Glomerular endothelial cell (primary cell): ENCODE data around the gene ANO6. TPM values are rescaled to one million over a fixed set of nuclear protein-coding genes. Genes with fewer than 3 reads are reported as not detected.
A peak's percentile ranks its signal among the peaks of the same experiment; 100 is the strongest.

Experiments
- DNase-seq: peaks from one replicate; pipeline ENCODE4 v3.0.0-alpha.2; 2011; ENCODE audit warnings: low read depth, low spot score; ENCODE audit errors: extremely low read depth
- total RNA-seq: library from RNA; depleted of rRNA; stranded (reverse); fragments of >200 nt; gene quantifications from 2 replicates; pipeline ENCODE4 v1.2.3, GENCODE V29; 2015

ANO6 gene
- total RNA-seq, 1 donor from 2014 or later = 78.2 TPM

DNA sequence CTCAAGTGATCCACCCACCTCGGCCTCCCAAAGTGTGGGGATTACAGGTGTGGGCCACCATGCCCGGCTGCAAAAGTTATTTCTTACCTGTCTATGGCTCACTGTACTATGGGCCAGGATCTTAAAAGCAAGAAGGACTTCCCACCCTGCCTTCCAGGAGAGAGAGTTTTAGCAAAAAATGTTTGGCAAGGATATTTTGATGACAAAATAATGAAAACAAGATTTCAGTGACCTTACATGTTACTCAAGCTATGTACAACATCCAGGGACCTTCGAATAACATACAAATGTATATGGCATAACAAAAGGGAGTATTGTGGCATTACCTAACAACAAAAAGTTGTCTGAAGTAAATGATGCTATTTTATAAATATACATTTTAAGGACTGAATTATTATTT is 55.1 kb downstream of the ANO6 start:
- DNase-seq = no peak

DNA sequence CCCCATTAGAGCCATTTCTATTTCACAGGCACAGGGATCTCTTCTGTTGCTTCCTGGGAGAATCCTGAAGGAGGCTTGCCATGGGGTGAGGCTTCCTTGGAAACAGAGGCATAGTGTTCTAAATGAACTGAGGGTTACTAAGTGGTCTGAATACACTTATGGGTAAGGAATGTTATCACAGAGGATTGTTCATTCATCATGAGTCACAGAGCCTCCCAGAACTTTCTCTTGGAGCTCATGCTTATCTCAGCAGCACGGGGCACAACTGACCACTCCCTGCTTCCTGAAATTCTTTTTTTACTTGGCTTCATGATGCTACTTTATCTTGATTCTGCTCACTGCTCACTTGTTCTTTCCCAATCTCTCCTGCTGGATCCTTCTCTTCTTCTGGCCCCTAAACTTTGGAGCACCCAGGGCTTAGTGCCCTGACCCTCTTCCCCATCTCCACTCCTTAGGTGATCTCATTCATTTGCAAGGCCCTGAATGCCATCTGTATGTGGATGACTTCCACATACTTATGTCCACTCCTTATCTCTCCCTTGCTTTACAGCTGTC is 57.9 kb downstream of the ANO6 start:
- DNase-seq = peak; percentile 88

DNA sequence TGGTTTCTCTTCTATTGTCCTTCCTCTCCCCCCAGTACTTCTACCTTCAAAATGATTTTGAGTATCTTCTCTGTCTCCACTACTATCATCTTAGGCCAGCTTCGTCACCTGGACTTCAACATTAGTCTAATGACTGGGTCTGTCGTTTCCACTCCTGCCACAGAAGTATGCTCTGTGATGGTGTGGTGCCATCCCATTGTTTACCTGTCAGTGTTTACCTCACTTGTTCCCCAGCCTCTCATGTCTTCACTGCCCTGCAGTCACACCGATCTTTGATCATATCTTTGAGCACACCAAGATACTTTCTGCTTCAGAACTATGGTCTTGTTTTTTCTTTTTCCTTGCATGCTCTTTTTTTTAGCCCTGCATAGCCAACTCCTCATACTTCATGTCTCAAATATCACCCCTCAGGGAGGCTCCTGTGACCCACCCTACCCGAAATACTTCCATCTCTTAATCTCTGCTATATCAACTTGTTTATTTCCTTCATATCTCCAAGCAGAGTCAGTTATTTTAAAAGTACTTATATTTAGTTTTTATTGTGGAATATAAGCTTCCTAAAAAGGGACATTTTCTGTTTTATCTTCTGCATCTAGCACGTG is 60.4 kb downstream of the ANO6 start:
- no peak for DNase-seq

DNA sequence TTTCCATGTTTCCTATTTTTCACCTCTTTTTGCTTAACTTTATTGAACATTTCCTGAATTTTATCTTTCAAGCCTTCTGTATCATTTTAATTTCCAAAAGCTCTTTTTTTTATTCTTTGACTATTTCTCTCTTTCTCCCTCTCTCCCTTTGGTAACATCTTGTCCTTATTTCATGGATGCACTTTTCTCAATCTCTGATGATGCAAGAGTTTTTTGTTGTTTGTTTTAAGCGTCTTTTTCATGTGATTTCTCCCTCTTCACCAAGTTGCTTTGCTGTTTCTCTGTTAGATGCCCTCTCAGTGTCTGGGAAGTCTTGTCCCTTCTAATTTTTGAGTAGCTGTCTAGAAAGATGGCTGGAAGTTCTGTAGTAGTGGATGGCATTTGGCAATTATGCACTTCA is 62.6 kb downstream of the ANO6 start:
- no peak for DNase-seq

DNA sequence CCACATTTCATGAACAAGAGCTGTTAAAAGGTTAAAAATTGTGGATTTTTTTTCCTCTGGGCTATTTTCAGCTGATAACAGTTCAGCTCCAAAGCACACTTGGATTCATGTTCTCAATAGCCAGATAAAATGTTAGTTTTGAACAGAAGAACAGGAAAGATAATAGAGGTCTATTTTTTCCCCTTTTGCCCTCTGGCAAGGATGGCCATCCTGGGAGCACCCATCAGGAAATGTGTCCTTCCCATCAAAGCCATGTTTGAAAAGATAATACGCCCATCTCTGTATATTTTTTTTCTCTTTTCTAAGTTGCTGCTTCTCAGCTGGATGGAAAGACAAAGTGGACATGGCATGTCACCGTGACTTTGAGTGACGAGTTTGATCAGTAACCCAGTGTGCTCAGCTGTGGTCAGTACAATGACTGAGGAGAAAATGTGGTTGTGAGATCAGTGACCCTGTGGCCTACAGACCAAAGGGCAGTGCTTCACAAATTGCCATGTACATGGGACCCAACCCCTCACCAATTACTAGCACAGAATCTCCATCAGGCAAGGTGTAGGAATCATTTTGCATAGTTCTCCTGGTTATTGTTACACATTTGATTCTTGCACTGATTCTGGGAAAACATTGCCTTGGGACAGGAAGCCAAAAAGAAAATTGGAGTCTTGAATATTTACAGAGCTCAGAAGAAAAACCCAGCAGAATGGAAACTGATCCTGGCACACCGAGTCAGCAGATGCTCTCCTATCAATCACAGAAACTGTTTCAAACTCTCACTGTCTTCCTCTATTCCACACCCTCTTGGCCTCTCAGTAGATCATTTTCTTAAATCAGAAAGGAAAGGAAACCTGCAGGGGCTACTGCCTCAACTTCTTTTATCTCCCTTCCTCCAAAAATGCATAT is 64.3 kb downstream of the ANO6 start:
- DNase-seq = no peak

DNA sequence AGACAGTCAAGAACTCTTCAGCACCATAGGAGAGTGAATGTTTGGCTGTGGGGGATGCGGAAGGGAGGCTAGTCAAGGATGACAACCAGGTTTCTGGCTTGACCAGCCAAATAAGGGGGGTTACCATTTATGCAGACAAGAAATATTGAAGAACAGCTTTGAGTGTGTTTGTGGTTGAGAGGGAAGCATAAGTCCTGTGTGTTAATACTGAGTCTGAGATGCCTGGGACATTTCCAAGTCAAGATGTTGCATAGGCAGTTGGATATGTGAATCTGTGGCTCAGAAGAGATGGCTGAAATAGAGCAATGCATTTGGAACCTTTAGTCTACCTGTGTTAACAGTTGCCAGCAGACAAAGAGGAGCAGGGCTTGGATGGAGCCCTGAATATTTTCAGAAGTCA is 66.1 kb downstream of the ANO6 start:
- no peak for DNase-seq

DNA sequence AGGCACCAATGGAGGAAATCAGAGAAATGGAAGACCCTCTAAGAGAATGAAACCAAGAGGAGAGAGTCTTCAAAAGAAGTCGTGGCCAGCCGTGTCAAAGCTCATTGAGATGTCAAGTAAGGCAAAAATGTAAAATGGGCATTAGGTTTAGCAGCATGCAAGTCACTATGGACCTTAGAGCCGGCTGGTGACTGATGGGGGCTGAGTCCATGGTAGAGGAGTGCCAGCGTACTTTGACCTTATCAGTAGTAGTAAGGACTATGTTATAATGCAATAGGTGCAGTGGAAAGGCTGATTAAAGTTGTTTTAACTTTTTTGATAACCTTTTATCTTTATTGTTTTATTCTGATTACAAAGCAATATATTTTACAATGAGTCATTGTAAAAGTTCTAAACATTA is 66.5 kb downstream of the ANO6 start:
- no peak for DNase-seq

DNA sequence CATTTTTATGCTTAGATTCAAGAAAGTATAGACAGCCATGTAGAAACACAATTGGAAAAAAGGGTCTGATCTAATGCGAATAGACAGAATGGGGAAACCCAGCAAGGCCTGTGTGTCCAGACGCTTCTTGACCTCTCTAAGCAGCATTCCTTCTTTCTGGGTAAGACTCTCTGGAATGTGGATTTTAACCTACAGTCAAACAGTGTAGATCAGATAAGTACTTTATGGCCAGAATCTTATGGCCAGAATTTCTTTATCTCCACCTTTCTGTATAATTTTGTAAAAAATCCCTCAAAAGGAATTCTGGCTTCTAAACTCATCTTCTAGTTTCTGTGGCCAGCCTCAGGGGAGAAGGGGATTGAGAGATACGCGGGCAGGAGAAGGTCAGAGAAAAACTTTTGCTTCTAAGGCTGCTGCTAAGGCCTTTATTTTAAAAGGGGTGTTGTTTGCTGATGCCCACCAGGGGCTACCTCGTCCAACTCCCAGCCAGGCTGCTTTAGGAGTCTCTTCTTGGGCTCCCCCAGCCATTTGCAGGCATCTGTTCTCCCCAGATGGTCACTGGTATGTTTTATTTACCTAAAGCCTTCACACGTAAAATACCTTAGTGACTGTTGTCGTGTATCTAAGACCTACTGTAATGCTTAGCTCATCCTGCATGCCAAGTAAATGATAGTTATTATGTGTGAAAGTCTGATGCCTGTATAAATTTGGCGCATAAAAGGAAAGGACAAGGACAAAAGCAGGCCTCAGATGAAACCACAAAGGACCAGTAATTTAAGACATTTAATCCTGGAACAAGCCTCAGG is 68.4 kb downstream of the ANO6 start:
- DNase-seq = no peak

DNA sequence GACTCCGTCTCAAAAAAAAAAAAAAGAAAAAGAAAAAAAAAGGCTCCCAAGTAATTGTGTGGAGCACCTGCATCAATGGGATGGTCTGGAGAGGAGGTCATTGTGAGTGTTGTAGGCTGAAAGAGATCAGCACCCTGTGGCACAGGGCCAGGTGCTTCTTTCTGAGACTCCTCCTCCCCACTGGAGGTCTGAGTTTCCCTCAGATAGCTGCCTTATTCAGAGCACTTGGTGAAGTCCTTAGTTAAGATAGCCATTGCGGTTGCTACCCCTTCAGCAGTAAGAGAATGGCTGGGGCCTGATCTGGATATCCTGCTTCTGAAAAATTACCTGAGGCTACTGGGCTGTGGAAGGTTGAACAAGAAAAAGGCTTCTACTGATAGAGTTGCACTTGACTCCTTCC is 69.8 kb downstream of the ANO6 start:
- DNase-seq = no peak

DNA sequence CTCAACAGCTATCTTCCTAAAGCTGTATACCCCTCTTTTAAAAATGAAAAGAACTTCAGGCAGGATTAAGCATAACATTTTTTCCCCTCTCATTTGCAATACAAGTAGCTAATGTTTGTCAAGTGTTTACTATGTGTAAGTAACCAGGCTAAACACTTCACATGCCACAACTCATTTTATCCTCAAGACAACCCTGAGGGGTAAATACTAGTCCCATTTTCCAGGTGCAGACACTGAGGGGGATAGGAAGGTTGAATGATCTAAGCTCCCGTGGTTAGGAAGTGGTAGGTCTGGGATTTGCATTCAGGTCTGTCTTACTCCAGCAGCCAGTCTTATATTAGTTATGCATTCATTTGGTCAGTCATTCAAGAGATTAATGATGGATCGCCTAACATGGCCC is 70.7 kb downstream of the ANO6 start:
- DNase-seq = no peak

DNA sequence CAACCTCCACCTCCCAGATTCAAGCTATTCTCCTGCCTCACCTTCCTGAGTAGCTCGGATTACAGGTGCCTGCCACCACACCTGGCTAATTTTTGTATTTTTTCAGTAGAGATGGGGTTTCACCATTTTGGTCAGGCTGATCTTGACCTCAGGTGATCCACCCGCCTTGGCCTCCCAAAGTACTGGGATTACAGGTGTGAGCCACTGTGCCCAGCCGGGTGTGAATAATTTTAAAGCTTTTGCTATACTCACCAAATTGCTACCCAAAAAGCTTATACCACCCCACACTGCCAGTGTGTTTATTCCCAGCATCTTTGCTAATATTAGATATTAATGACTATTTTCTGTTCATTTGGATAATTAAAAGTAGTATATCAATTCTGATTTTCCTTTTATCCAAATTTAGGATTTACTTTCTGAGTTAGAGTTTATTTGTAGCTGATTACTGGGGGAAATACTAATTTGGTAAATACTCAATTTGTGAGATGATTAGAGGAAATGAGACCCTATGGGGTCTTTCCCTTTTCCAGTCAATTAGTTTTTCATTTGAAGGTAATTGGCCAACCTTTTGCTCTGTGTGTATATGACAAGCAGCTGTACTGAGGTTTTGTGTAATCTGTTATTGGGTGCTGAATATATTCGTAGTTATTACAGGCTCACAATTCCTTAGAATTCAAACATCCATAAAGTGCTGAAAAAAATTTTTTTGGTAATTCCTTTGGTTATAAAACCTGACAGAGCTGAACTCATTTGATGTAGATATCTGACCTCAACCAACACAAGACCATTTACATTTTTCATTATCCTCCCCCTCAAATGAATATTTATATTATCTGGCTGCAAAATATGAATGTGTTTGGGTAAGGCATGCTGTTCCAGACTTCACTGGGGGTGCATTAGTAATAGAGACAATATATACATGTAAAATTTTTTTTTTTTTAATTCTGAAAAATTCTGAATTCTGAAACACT is 73.6 kb downstream of the ANO6 start:
- DNase-seq = no peak

DNA sequence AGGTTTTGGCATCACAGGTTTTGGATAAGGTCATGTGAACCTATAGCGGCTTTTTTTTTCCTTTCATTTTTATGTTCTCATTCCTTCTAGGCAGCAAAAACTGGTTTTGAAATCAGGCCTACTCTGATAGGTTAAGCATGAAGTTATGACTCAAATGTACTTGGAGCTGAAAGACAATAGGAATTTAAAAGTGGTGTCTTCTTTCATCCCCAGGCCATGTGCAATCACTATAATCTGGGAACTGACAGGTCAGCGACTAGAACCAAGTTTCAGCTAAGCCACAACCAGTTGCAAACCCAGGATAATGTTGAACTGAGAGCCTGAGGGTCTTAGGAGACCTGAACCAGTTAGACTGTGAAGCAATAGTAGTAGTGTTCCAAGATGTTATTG is 74.3 kb downstream of the ANO6 start:
- no peak for DNase-seq

DNA sequence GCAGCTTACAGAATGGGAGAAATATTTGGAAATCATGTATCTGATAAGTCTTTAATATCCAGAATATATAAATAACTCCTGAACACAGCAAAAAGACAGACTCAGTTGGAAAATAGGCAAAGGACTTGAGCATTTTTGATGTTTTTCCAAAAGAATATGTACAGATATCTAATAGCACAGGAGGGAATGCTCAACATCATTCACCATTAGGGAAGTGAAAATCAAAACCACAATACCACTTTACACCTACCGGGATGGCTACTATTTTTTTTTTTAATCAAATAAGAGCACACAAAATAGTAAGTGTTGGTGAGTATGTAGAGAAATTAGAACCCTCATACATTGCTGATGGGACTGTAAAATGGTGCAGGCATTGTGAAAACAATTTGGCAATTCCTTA is 75.6 kb downstream of the ANO6 start:
- no peak for DNase-seq

DNA sequence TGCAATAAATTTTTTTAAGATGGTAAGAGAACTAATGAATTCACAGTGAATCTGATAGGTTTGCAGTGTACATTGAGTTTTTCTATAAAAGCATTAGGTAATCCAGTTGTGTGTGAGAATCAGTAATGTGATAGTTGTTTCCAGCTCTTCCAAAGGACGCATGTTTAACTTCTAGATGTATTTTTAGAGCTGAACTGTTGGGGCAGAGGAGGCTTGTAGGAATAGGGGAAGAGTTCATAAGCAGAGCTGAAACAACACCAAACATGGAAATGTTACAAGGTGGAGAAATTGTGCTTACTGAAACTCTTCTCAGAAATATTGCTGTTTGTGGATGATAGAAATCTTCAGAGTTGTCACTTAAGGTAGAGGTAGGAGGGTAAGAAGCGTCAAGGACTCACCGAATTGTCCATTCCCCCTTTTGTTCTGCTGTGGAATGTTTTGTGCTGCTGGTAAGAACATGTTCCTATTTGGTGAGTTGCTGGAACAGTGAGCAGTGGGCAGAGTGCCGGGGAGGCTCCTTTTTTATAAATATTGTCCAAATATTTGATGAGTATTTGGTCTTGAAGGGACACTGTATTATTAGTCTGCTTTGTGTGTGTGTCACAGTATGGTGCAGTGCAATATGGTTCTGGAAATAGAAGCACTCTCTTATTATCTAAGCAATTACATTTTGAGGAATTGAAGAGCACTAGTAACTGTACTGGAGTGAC is 76.7 kb downstream of the ANO6 start:
- DNase-seq = no peak

DNA sequence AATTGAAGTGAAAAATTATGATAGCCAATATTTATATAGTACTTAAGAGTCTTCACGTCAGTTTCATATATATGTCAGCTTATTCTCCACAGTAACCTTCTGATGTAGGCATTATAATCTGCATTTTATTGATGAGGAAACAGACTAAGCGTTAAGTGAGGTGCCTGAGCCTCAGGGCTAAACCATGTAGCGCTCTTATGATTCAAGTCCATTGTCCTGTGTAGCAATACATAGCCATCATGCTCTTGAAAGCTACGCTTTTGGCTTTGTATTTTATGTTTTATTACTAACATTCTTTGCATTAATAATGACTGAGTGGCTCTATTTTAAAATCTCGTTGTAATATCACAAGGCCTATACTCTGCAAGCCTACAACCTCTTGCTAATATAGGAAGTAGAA is 79.0 kb downstream of the ANO6 start:
- DNase-seq = no peak

DNA sequence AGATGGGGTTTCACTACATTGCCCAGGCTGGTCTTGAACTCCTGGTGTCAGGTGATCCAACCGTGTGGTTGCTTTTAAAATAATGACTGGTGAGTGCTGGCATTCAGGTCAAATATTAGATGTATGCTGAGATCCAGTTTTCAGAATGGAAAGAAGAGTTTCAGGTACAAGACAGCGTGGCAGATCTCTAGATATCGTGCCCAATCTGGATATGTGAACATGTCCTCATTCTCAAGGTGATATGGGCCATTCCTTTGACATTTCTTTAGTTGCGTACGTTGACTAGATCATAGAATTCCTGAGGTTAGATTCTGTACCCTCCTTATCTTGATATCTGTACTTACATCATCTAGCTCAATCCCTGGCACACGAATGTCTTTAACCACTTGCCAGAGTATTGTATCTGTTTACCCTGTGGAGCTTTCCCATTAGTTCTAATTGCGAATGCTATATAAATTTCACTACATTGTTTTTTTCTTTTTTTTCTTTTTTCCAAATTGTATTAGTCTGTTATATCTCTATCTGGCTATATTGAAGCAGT is 80.2 kb downstream of the ANO6 start:
- no peak for DNase-seq

DNA sequence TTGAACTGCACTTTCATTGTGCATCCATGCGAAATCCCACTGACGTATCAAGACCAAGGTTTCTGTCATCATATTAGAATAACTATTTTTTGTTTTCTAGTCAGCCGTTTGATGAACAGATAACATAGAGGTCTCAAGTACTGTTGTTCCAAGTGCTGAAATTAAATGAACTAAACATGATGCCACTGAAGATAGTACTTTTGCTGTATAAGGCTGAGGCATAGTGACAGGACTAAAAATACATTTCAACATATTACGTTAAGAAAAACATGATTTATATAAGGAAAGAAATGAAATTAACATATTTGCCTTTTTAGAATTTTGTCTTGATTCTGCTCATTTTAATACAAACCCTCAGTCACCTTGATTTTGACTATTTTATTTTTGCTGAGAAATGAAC is 82.2 kb downstream of the ANO6 start:
- no peak for DNase-seq

DNA sequence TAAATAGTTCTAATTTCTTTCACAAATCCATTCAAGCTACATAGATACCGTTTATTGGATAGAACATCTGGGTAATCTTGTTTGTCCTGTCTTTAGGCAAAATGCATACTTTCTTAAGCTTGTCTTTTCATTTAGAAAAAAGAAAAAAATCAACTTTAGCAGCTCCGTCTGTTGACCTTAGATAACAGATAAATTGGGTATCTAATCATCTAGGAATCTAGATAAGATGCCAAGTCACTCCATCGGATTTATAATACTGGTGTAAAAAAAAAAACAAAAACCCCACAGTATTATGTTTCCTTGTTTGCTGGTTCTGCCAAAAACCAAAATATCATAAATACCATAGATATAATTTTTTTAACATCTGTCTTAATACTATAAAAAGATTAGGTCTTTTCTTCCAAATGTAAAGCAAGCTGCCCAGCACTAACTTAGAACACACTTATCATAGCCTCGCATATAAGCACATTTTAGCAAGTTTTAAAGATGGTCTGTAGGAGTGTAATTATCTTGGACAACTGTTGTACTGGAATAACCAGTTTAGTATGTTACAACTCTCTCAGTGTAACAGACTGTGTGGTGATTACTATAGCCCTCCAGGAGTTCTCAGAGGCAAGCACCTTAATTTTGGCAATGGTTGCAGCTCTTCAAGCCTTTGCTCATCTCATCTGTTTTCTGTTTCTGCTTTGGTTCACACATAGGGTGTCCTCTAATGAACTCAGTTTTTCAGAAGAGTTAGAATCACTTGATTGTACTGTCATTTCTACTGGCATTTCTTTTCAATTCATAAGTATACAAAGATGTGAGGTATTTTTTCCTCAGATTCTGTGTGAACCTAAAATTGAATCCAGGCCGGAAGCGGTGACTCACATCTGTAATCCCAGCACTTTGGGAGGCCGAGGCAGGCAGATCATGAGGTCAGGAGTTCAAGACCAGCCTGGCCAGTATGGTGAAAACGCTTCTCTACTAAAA is 83.1 kb downstream of the ANO6 start:
- DNase-seq = no peak
